Measurements from ENCODE around the gene KLK14.
A peak's percentile ranks its signal among the peaks of the same experiment; 100 is the strongest.

DNA sequence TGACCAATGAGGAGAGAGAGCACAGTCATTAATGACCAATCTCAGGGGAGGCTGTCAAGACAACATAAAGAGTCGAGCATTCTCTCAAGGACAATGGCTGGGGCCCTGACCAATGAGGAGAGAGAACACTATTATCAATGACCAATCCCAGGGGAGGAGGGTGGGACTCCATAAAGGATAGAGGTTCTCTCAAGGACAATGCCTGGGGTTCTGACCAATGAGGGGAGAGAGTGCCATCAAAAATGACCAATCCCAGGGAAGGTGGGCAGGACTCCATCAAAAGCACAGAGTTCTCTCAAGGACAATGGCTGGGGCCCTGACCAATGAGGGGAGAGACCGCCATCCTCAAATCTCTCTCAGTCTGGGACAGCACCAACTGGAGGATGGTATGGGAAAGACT, 53.0 kb downstream of the KLK14 start:
- TF ChIP-seq, protein P1, sequence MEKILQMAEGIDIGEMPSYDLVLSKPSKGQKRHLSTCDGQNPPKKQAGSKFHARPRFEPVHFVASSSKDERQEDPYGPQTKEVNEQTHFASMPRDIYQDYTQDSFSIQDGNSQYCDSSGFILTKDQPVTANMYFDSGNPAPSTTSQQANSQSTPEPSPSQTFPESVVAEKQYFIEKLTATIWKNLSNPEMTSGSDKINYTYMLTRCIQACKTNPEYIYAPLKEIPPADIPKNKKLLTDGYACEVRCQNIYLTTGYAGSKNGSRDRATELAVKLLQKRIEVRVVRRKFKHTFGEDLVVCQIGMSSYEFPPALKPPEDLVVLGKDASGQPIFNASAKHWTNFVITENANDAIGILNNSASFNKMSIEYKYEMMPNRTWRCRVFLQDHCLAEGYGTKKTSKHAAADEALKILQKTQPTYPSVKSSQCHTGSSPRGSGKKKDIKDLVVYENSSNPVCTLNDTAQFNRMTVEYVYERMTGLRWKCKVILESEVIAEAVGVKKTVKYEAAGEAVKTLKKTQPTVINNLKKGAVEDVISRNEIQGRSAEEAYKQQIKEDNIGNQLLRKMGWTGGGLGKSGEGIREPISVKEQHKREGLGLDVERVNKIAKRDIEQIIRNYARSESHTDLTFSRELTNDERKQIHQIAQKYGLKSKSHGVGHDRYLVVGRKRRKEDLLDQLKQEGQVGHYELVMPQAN (conservative IDR thresholded peaks at IDR 0.05) = no peak
- TF ChIP-seq RFX5 (IDR thresholded peaks at IDR 0.05; ENCODE audit: low read depth, low read length) (no peak), GABPA (IDR thresholded peaks at IDR 0.05; ENCODE audit: low read depth) (no peak), ETV6 (conservative IDR thresholded peaks at IDR 0.05 in 1 of 2, IDR thresholded peaks at IDR 0.05 in 1 of 2; ENCODE audit: borderline replicate concordance in 1 of 2, low read depth in 1 of 2) (no peak), NFYB (IDR thresholded peaks at IDR 0.05; ENCODE audit: insufficient read depth, low read depth, low read length) (peak; percentile 66; the same call in 1 of the 2 replicates), FOS (IDR thresholded peaks at IDR 0.05; ENCODE audit: borderline replicate concordance, extremely low read depth, insufficient read length) (no peak), RELA (IDR thresholded peaks at IDR 0.05; ENCODE audit: borderline replicate concordance, partially characterized antibody) (no peak), POLR2A (IDR thresholded peaks at IDR 0.05; ENCODE audit: low read depth, low read length) (no peak), EZH2 (IDR thresholded peaks at IDR 0.05; ENCODE audit: borderline replicate concordance, control insufficient read depth, low read depth, low read length) (no peak), TAF1 (IDR thresholded peaks at IDR 0.05; ENCODE audit: borderline replicate concordance, low read depth, low read length) (no peak)
- TF ChIP-seq, protein P2, sequence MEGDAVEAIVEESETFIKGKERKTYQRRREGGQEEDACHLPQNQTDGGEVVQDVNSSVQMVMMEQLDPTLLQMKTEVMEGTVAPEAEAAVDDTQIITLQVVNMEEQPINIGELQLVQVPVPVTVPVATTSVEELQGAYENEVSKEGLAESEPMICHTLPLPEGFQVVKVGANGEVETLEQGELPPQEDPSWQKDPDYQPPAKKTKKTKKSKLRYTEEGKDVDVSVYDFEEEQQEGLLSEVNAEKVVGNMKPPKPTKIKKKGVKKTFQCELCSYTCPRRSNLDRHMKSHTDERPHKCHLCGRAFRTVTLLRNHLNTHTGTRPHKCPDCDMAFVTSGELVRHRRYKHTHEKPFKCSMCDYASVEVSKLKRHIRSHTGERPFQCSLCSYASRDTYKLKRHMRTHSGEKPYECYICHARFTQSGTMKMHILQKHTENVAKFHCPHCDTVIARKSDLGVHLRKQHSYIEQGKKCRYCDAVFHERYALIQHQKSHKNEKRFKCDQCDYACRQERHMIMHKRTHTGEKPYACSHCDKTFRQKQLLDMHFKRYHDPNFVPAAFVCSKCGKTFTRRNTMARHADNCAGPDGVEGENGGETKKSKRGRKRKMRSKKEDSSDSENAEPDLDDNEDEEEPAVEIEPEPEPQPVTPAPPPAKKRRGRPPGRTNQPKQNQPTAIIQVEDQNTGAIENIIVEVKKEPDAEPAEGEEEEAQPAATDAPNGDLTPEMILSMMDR (IDR thresholded peaks at IDR 0.05 in 2 of 3, conservative IDR thresholded peaks at IDR 0.05 in 1 of 3; ENCODE audit: control insufficient read depth in 2 of 3, extremely low read depth in 1 of 3, insufficient read depth in 1 of 3, low read depth in 3 of 3, low read length in 3 of 3) = no peak
- TF ChIP-seq, protein P3, sequence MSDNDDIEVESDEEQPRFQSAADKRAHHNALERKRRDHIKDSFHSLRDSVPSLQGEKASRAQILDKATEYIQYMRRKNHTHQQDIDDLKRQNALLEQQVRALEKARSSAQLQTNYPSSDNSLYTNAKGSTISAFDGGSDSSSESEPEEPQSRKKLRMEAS (IDR thresholded peaks at IDR 0.05; ENCODE audit: low read depth, low read length) = no peak
